Measurements from ENCODE around the gene CXCL1. TPM values are rescaled to one million over a fixed set of nuclear protein-coding genes. Genes with fewer than 3 reads are reported as not detected.

The CXCL1 gene
- total RNA-seq, 1 experiment from 2014 or later: 0.85 TPM

- TF ChIP-seq PRDM15 (CRISPR knock-in tag; IDR thresholded peaks at IDR 0.05): no peak
- no peak for TF ChIP-seq NR3C1 (CRISPR knock-in tag; conservative IDR thresholded peaks at IDR 0.05; ENCODE audit: low read depth)
- TF ChIP-seq E2F1 (CRISPR knock-in tag; IDR thresholded peaks at IDR 0.05): no peak
- no peak for TF ChIP-seq ARID4B (CRISPR knock-in tag; IDR thresholded peaks at IDR 0.05; ENCODE audit: borderline replicate concordance)
- TF ChIP-seq RORB (CRISPR knock-in tag; IDR thresholded peaks at IDR 0.05): no peak
- no peak for TF ChIP-seq ZNF396 (CRISPR knock-in tag; IDR thresholded peaks at IDR 0.05; ENCODE audit: borderline replicate concordance)
- no peak for TF ChIP-seq MLX (CRISPR knock-in tag; IDR thresholded peaks at IDR 0.05)
These were observed 24.4 kb upstream of the CXCL1 start (continued) for GRCh38 chr4:73844806-73845205.

GRCh38 chr4:73847526-73848182 is 21.5 kb upstream of the CXCL1 start:
- Mint-ChIP-seq H3K4me3 (no peak overlapping the region), H3K27ac (no peak overlapping the region), H3K36me3 (no peaks in the 10 kb centered on the region), H3K4me1 (peaks cover 24% of the 10 kb centered on the region), H3K27me3 (ENCODE audit: low read depth) (peaks cover 4% of the 10 kb centered on the region), H3K9me3 (no peaks in the 10 kb centered on the region)
- TF ChIP-seq ZNF425 (CRISPR knock-in tag; conservative IDR thresholded peaks at IDR 0.05) (no peak), MXD4 (CRISPR knock-in tag; IDR thresholded peaks at IDR 0.05; ENCODE audit: borderline replicate concordance) (no peak), ERG (CRISPR knock-in tag; IDR thresholded peaks at IDR 0.05) (no peak), USF1 (CRISPR knock-in tag; IDR thresholded peaks at IDR 0.05) (no peak)
- POLR2A ChIA-PET: no interaction called here
- ATAC-seq (no peak), DNase-seq (ENCODE audit: low spot score) (no peak)
- CTCF ChIA-PET: interaction anchor here (1.7 kb wide), 1 partner anchor 17 kb away, joined by 10 read pairs; no protein-coding TSS in a partner anchor

All from WTC11 (cell line).